SK-N-SH (cell line): ENCODE measurements around the gene ABCC12. TPM values are rescaled to one million over a fixed set of nuclear protein-coding genes. Genes with fewer than 3 reads are reported as not detected.
A peak's percentile ranks its signal among the peaks of the same experiment; 100 is the strongest.

Source experiments
- CTCF ChIA-PET: fragments of 300-600, 350-600 bp; formaldehyde crosslinking; extraction: SDS; loops from one replicate; lab custom pipeline; 2021; lab: Yijun Ruan, JAX
- POLR2A ChIA-PET: fragments of 350-600 bp; sonication (Branson Sonifier 250); formaldehyde crosslinking; extraction: SDS; loops from one replicate; lab custom pipeline; 2020; ENCODE audit warnings: antibody characterized with exemption, inconsistent platforms; lab: Yijun Ruan, JAX
- DNase-seq: peaks from one replicate; pipeline ENCODE4 v3.0.0; 2012
- H2AFZ ChIP-seq: fragments of 200-600 bp; sonication (generic); 2 replicates; pipeline ENCODE4 v1.8.1; 2016; ENCODE audit warnings: antibody characterized with exemption, mild to moderate bottlenecking, low read depth
- H3F3A ChIP-seq: fragments of 200-600 bp; sonication (generic); replicated peaks from 2 replicates; pipeline ENCODE3; 2016; ENCODE audit warnings: antibody characterized with exemption, mild to moderate bottlenecking; ENCODE audit not compliant: insufficient read depth
- H3K27ac ChIP-seq, 2 experiments: fragments of 200-500 bp in 1 of 2; fragments of 200-600 bp in 1 of 2; sonication (Bioruptor generic) in 1 of 2; sonication (generic), shearing (Covaris generic) in 1 of 2; 2 replicates each; pipeline versions ENCODE4 v1.5.1 to v1.6.1; 2014 to 2016; ENCODE audit warnings: low read depth in 2 of 2, inconsistent platforms in 1 of 2, low read length in 1 of 2, mild to moderate bottlenecking in 1 of 2, mixed read lengths in 1 of 2
- H3K27me3 ChIP-seq: fragments of 200-600 bp; sonication (generic), shearing (Covaris generic); 2 replicates; pipeline ENCODE4 v1.6.1; 2016; ENCODE audit warnings: mixed run types; ENCODE audit not compliant: insufficient read depth
- H3K36me3 ChIP-seq, 2 experiments: fragments of 200-500 bp in 1 of 2; fragments of 200-600 bp in 1 of 2; sonication (Bioruptor generic) in 1 of 2; sonication (generic) in 1 of 2; replicated peaks in 1 of 2; 2 replicates each; pipeline versions ENCODE3 to v1.5.1; 2014 to 2016; ENCODE audit warnings: low read length in 1 of 2, mild to moderate bottlenecking in 1 of 2; ENCODE audit not compliant: insufficient read depth in 2 of 2, control insufficient read depth in 1 of 2
- H3K4me1 ChIP-seq, 2 experiments: fragments of 200-500 bp in 1 of 2; fragments of 200-600 bp in 1 of 2; sonication (Bioruptor generic) in 1 of 2; sonication (generic), shearing (Covaris generic) in 1 of 2; 2 replicates each; pipeline versions ENCODE4 v1.5.1 to v1.6.1; 2014 to 2016; ENCODE audit warnings: low read depth in 1 of 2, low read length in 1 of 2, mixed run types in 1 of 2; ENCODE audit not compliant: insufficient read depth in 2 of 2, control insufficient read depth in 1 of 2
- H3K4me2 ChIP-seq: fragments of 200-600 bp; sonication (generic), shearing (Covaris generic); 2 replicates; pipeline ENCODE4 v1.6.1; 2017; ENCODE audit warnings: mixed run types
- H3K4me3 ChIP-seq, 2 experiments: fragments of 200-500 bp in 1 of 2; fragments of 200-600 bp in 1 of 2; sonication (Bioruptor generic) in 1 of 2; sonication (generic), shearing (Covaris generic) in 1 of 2; 2 replicates each; pipeline versions ENCODE4 v1.5.1 to v1.8.1; 2014 to 2016; ENCODE audit warnings: low read depth in 2 of 2, inconsistent platforms in 1 of 2, low read length in 1 of 2, mild to moderate bottlenecking in 1 of 2, mixed read lengths in 1 of 2, moderate library complexity in 1 of 2
- H3K79me2 ChIP-seq: fragments of 200-600 bp; sonication (generic); 2 replicates; pipeline ENCODE4 v1.8.1; 2017; ENCODE audit warnings: mild to moderate bottlenecking; ENCODE audit not compliant: insufficient read depth
- H3K9ac ChIP-seq: fragments of 200-600 bp; sonication (generic); 2 replicates; pipeline ENCODE4 v1.6.1; 2017; ENCODE audit warnings: mixed run types
- H3K9me2 ChIP-seq: fragments of 200-600 bp; sonication (generic); 2 replicates; pipeline ENCODE4 v1.6.1; 2017; ENCODE audit warnings: mixed run types
- H3K9me3 ChIP-seq: fragments of 200-600 bp; sonication (generic); 2 replicates; pipeline ENCODE4 v1.6.1; 2017; ENCODE audit warnings: mixed run types, mild to moderate bottlenecking, moderate library complexity
- H4K20me1 ChIP-seq: fragments of 200-600 bp; sonication (generic); 2 replicates; pipeline ENCODE4 v1.6.1; 2017; ENCODE audit warnings: mild to moderate bottlenecking, mixed run types; ENCODE audit not compliant: insufficient read depth
- ELF1 ChIP-seq: IDR thresholded peaks from 2 replicates; pipeline ENCODE4 v1.4.0; 2012
- EP300 ChIP-seq, 2 experiments: IDR thresholded peaks; 2 replicates each; pipeline versions ENCODE4 v1.4.0 to v1.6.1; 2012; ENCODE audit warnings: borderline replicate concordance in 1 of 2, low read depth in 1 of 2, low read length in 1 of 2
- EZH2phosphoT487 ChIP-seq: fragments of 200-600 bp; sonication (generic); IDR thresholded peaks from 2 replicates; pipeline ENCODE4 v1.6.1; 2017; ENCODE audit warnings: low read depth, mixed run types, mild to moderate bottlenecking, antibody characterized with exemption, moderate library complexity, borderline replicate concordance
- FOSL2 ChIP-seq: IDR thresholded peaks from 2 replicates; pipeline ENCODE4 v1.4.0; 2012; ENCODE audit warnings: low read depth, mild to moderate bottlenecking, moderate library complexity, borderline replicate concordance
- GATA2 ChIP-seq: sonication (generic); formaldehyde crosslinking; IDR thresholded peaks from 2 replicates; pipeline ENCODE4 v1.5.0; 2020; ENCODE audit warnings: mild to moderate bottlenecking, missing genetic modification reagents
- IRF3 ChIP-seq: fragments of 150-350 bp; IDR thresholded peaks from 2 replicates; pipeline ENCODE4 v1.6.1; 2016; ENCODE audit warnings: mild to moderate bottlenecking, low read depth, low read length
- RCOR1 ChIP-seq: fragments of 150-350 bp; IDR thresholded peaks from 2 replicates; pipeline ENCODE4 v1.6.1; 2017; ENCODE audit warnings: antibody characterized with exemption, low read length
- RFX5 ChIP-seq: IDR thresholded peaks from 2 replicates; pipeline ENCODE4 v1.6.1; 2012; ENCODE audit warnings: mild to moderate bottlenecking, improper control_type of control experiment, low read length
- RXRA ChIP-seq: IDR thresholded peaks from 2 replicates; pipeline ENCODE4 v1.4.0; 2012; ENCODE audit warnings: low read depth, mild to moderate bottlenecking, borderline replicate concordance
- SIN3A ChIP-seq: IDR thresholded peaks from 2 replicates; pipeline ENCODE4 v1.6.1; 2012; ENCODE audit warnings: low read depth, mild to moderate bottlenecking, low read length, moderate library complexity, borderline replicate concordance
- USF2 ChIP-seq: fragments of 150-350 bp; IDR thresholded peaks from 2 replicates; pipeline ENCODE4 v1.6.1; 2017; ENCODE audit warnings: antibody characterized with exemption, low read length, low read depth, borderline replicate concordance
- WGBS: methylation state at CpG from one replicate; pipeline ENCODE4 v1.1.6; 2017; ENCODE audit warnings: low lambda C conversion rate; 5-methylcytosine and 5-hydroxymethylcytosine counted together
- polyA plus RNA-seq, 3 experiments: library from polyadenylated mRNA; depleted of rRNA; stranded (reverse); fragments of >200 nt; gene quantifications; 2 replicates each; pipeline ENCODE4 v1.2.3, GENCODE V29; 2012

Gene ABCC12
- polyA plus RNA-seq, 1 of the 3 experiments (the other 2 are of a cell fraction), result not detected

GRCh38 chr16:48112600-48112999 lies 43.2 kb downstream of the ABCC12 start:
- DNase-seq, result peak; percentile 47
- 32% methylated on average over 3 of the region's 3 CpGs for WGBS
- Histone ChIP-seq H3K9me2 (no peaks in the 10 kb centered on the region), H3K79me2 (no peaks in the 10 kb centered on the region), H3K4me1 (peaks cover 0 to 12% of the 10 kb centered on the region in 2 experiments; a peak in 1 of 4 replicates), H3K36me3 (no peaks in the 10 kb centered on the region), H3K27ac (no peak overlapping the region), H2AFZ (no peak overlapping the region), H3K4me3 (0 out of 4 replicates have a peak overlapping the region, but pooled peaks of 1 of the 2 experiments have one; percentile 23), H4K20me1 (no peaks in the 10 kb centered on the region), H3K4me2 (no peak overlapping the region; the same call in 1 of the 2 replicates), H3K27me3 (no peaks in the 10 kb centered on the region; the same call in 1 of the 2 replicates), H3K9ac (no peak overlapping the region), H3F3A (no peaks in the 10 kb centered on the region), H3K9me3 (no peaks in the 10 kb centered on the region)
- ChIA-PET POLR2A (interaction anchor here (0.9 kb wide), 1 partner anchor 970 kb away, joined by 3 read pairs; no protein-coding TSS in a partner anchor), CTCF (interaction anchor here (0.6 to 2.5 kb wide), 13 partner anchors 9 to 1435 kb away, joined by 3 to 23 read pairs (median 3); partner anchors contain the start of genes ITFG1, NETO2 and PHKB)
- TF ChIP-seq GATA2 (CRISPR knock-in tag) (0 out of 2 replicates have a peak, but pooled peaks have one; percentile 13), RFX5 (no peak), RCOR1 (peak; percentile 77), ELF1 (no peak), EP300 (IDR thresholded peaks at IDR 0.05; ENCODE audit: borderline replicate concordance in 1 of 2, low read depth in 1 of 2, low read length in 1 of 2) (peak in 1 of 2 experiments; percentile 50; a peak in 1 of 4 replicates)

GRCh38 chr16:48110982-48111381 lies 44.8 kb downstream of the ABCC12 start:
- POLR2A ChIA-PET, result no interaction called here
- no peaks in the 10 kb centered on the region; the same call in 1 of the 2 replicates for H3K27me3 ChIP-seq
- CTCF ChIA-PET, result no interaction called here
- no peak for DNase-seq
- no peaks in the 10 kb centered on the region for H3F3A ChIP-seq
- H3K9me2 ChIP-seq, result no peaks in the 10 kb centered on the region
- no peak overlapping the region for H3K4me2 ChIP-seq
- no peak overlapping the region for H3K27ac ChIP-seq
- H3K4me1 ChIP-seq, result peaks cover 0 to 12% of the 10 kb centered on the region in 2 experiments; a peak in 1 of 4 replicates
- TF ChIP-seq USF2 (no peak), IRF3 (no peak), SIN3A (no peak), EZH2phosphoT487 (no peak), FOSL2 (no peak), RXRA (no peak)
- H3K79me2 ChIP-seq, result no peaks in the 10 kb centered on the region
- H4K20me1 ChIP-seq, result no peaks in the 10 kb centered on the region
- no peak overlapping the region for H3K4me3 ChIP-seq
- H2AFZ ChIP-seq, result no peak overlapping the region
- 81% methylated on average over 5 of the region's 5 CpGs for WGBS
- H3K9me3 ChIP-seq, result no peaks in the 10 kb centered on the region
- no peaks in the 10 kb centered on the region for H3K36me3 ChIP-seq
- no peak overlapping the region for H3K9ac ChIP-seq
